ENCODE data around the gene RGMA.

DNA sequence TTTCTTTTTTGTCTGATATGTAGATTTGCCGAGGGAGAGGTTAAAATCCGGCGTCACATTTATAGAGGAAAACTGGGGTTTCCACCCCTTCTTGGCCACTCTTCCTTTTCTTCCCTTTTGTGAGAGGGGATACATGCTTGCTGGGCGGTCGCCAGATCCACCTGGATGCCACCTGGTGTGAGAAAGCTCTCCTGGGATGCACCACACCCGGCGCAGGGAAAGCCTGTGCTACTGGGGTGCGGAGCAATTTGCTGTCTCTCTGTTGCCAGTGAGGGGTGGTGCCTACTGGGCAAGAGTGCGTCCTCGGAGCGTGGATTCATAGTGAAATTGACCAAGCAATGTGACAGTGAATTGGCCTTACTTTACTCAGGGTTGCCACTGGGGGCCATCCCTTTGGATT is 2.5 kb upstream of the RGMA start:
- TF ChIP-seq CTCF (IDR thresholded peaks at IDR 0.05), result no peak
- TF ChIP-seq POLR2A (IDR thresholded peaks at IDR 0.05), result no peak
